ENCODE measurements around the gene BLOC1S1.

The BLOC1S1 gene

DNA sequence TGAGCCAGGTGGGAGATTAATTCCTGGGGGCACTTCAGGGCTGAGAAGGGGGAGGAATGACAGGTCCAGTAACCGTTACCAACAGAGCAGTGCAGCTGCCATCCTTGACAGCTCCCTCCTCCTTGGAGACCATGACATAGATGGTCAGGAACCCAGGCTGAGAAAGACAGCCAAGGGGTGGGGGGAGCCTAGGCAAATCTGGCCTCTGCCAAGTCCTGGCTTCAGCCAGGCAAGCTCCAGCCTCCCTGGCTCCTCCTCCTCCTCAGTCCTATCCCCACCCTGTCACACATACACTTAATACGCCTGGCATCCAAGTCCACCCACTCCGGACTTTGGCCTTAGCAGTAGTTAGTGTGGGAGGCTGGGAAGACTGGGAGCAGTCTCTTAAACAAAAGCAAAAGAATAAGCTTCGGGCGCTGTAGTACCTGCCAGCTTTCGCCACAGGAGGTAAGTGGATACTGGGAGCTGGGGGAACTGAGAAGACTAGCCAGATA lies 4.3 kb downstream of the BLOC1S1 start, which contains the start of gene RDH5:
RDH5 (plus strand) TSS at position 323 of the 494 bp plus-strand sequence. CDS start 792 bp downstream, outside the sequence.
- DNase-seq (ENCODE audit: low read depth in 2 of 2) = peak; percentile 83 to 93
- TF ChIP-seq, protein P1, sequence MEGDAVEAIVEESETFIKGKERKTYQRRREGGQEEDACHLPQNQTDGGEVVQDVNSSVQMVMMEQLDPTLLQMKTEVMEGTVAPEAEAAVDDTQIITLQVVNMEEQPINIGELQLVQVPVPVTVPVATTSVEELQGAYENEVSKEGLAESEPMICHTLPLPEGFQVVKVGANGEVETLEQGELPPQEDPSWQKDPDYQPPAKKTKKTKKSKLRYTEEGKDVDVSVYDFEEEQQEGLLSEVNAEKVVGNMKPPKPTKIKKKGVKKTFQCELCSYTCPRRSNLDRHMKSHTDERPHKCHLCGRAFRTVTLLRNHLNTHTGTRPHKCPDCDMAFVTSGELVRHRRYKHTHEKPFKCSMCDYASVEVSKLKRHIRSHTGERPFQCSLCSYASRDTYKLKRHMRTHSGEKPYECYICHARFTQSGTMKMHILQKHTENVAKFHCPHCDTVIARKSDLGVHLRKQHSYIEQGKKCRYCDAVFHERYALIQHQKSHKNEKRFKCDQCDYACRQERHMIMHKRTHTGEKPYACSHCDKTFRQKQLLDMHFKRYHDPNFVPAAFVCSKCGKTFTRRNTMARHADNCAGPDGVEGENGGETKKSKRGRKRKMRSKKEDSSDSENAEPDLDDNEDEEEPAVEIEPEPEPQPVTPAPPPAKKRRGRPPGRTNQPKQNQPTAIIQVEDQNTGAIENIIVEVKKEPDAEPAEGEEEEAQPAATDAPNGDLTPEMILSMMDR (IDR thresholded peaks at IDR 0.05; ENCODE audit: low read depth, low read length) = no peak
- H3K4me3 ChIP-seq (replicated peaks in 1 of 2; ENCODE audit: low read depth in 2 of 2, low read length in 2 of 2) = peak within 1 kb of the TSS in 1 of 2 donors; percentile 22

DNA sequence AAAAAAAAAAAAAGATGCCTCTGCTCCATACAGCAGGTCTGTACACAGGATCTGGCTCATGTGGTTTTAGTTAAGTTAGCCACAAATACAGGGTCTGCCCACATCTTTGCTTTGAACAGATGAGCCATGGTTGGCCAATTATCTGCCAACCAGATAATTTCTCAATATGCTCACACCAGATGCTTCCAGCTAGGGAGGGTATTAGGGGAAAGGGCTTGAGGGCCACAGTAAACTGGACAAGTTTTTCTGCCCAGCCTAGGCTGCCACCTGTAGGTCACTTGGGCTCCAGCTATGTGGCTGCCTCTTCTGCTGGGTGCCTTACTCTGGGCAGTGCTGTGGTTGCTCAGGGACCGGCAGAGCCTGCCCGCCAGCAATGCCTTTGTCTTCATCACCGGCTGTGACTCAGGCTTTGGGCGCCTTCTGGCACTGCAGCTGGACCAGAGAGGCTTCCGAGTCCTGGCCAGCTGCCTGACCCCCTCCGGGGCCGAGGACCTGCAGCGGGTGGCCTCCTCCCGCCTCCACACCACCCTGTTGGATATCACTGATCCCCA lies 5.1 kb downstream of the BLOC1S1 start:
- H3K4me3 ChIP-seq (replicated peaks in 1 of 2; ENCODE audit: low read depth in 2 of 2, low read length in 2 of 2) = peak overlapping the region in 1 of 2 donors; percentile 22
- DNase-seq (ENCODE audit: low read depth in 2 of 2) = peak; percentile 94 to 95
- TF ChIP-seq, protein P1 (IDR thresholded peaks at IDR 0.05; ENCODE audit: low read depth, low read length) = peak; percentile 59

DNA sequence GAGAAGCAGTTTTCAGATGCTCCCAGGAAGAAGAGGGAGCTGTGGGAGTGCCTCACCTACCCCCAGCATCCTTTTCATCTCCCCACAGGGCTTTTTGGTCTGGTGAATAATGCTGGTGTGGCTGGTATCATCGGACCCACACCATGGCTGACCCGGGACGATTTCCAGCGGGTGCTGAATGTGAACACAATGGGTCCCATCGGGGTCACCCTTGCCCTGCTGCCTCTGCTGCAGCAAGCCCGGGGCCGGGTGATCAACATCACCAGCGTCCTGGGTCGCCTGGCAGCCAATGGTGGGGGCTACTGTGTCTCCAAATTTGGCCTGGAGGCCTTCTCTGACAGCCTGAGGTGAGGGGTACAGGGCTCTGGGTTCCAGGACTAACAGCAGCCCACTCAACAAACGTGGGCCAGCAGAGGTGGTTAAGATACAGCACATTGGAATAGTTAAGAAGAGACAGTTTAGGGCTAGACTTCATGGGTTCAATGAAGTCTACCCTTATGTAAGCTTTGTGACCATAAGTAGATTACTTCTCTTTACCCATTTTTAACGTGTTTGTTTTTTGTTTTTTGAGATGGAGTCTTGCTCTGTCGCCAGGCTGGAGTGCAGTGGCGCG lies 5.9 kb downstream of the BLOC1S1 start:
- no peak for DNase-seq (ENCODE audit: low read depth in 2 of 2)
- TF ChIP-seq, protein P1 (IDR thresholded peaks at IDR 0.05; ENCODE audit: low read depth, low read length) = no peak
- peak overlapping the region in 1 of 2 donors; percentile 12 for H3K4me3 ChIP-seq (replicated peaks in 1 of 2; ENCODE audit: low read depth in 2 of 2, low read length in 2 of 2)

DNA sequence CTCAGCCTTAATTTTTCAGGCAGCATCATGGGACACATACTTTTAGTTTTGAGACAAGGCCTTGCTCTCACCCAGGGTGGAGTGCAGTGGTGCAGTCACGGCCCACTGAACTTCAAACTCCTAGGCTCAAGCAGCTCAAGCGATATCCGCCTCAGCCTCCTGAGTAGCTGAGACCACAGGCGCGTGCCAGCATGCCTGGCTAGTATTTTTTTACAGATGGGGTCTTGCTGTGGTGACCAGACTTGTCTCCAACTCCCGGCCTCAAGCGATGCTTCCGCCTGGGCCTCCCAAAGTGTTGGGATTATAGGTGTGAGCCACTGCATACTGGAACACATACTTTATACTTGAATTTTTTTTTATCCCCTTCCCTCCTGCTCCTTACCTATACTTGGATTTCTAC lies 7.1 kb downstream of the BLOC1S1 start:
- TF ChIP-seq, protein P1 (IDR thresholded peaks at IDR 0.05; ENCODE audit: low read depth, low read length) = no peak
- DNase-seq (ENCODE audit: low read depth in 2 of 2) = no peak
- H3K4me3 ChIP-seq (replicated peaks in 1 of 2; ENCODE audit: low read depth in 2 of 2, low read length in 2 of 2) = no peak overlapping the region

DNA sequence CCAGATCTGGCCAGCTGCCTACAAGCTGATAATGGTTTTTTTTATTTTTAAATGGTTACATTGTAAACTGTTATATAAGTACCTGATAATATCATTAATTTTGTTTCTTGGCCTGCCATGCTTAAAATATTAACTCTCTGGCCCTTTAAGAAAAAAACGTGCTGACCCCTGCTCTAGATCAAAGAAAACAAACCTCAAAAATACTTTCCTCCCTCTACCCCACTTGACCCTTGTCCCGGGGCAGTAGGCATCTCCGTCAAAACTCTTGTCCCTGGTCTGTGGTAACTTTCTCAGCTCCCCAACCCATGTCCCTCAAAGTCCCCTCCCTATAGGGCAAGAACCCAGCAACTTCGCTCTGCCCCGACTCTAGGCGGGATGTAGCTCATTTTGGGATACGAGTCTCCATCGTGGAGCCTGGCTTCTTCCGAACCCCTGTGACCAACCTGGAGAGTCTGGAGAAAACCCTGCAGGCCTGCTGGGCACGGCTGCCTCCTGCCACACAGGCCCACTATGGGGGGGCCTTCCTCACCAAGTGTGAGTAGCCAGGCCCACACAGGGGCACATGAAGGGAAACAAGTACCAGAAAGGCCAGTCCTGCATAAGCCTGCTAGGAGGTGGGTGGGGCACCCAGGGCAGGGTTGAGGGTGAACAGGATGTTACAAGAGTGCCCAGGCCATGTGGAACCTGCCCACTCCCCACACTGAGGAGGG lies 7.8 kb downstream of the BLOC1S1 start:
- no peak overlapping the region for H3K4me3 ChIP-seq (replicated peaks in 1 of 2; ENCODE audit: low read depth in 2 of 2, low read length in 2 of 2)
- TF ChIP-seq, protein P1 (IDR thresholded peaks at IDR 0.05; ENCODE audit: low read depth, low read length) = no peak
- no peak for DNase-seq (ENCODE audit: low read depth in 2 of 2)

DNA sequence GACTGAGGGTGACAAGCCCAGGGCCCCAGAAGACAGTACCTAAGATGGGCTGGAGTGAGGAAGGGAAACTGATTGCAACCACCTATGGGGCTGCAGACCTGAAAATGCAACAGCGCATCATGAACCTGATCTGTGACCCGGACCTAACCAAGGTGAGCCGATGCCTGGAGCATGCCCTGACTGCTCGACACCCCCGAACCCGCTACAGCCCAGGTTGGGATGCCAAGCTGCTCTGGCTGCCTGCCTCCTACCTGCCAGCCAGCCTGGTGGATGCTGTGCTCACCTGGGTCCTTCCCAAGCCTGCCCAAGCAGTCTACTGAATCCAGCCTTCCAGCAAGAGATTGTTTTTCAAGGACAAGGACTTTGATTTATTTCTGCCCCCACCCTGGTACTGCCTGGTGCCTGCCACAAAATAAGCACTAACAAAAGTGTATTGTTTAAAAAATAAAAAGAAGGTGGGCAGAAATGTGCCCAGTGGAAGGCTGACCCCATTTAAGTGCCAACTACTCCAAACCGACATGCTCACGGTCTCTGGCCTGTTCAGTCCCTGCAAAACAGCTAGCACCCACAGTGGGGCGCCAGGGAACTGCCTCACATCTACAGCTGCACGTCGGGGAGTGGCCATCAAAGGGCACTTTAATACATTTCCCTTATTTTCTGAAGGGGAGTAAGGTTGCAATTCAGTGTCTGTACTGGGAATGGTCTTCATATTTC lies 8.5 kb downstream of the BLOC1S1 start:
- H3K4me3 ChIP-seq (replicated peaks in 1 of 2; ENCODE audit: low read depth in 2 of 2, low read length in 2 of 2) = no peak overlapping the region
- TF ChIP-seq, protein P1 (IDR thresholded peaks at IDR 0.05; ENCODE audit: low read depth, low read length) = peak; percentile 72
- DNase-seq (ENCODE audit: low read depth in 2 of 2) = peak; percentile 77 to 81
